HFF-Myc (cell line): ENCODE data around the gene TSC22D1.

Experiments
- DNase-seq: peaks from one replicate; pipeline ENCODE4 v3.0.0-alpha.2; 2011; ENCODE audit warnings: low read depth; ENCODE audit errors: extremely low read depth
- H3K4me3 ChIP-seq: replicated peaks from 2 replicates; pipeline ENCODE4 v1.5.1; 2011; ENCODE audit warnings: low read depth, mild to moderate bottlenecking, control low read depth, low read length
- CTCF ChIP-seq: IDR thresholded peaks from 2 replicates; pipeline ENCODE4 v1.5.1; 2012; ENCODE audit warnings: mild to moderate bottlenecking, low read depth, low read length, control low read depth; ENCODE audit errors: missing control alignments

The TSC22D1 gene

DNA sequence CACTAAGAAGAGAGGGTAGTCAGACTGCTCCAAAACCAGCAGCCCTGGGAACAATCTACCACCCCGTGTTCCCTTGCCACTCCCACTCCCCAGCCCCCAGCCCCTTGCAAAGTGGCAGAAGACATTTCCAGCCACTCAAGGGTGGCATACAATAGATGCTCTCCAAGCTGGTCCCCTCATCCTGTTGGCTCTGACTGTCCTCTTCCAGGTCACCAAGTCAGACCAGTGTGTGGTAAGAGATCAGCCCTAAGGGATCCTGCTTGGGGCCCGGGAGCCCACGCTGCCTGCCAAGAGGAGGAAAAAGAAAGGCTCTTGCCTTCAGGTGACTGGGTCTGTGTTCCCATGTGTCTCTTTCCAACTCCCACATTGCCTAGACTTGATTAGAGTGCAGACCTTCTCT lies 177.5 kb downstream of the TSC22D1 start:
- no peak for TF ChIP-seq CTCF
- H3K4me3 ChIP-seq, result no peak overlapping the region
- DNase-seq, result no peak

GRCh38 chr13:44397766-44398223 lies 178.3 kb downstream of the TSC22D1 start:
- TF ChIP-seq CTCF, result no peak
- no peak for DNase-seq
- H3K4me3 ChIP-seq, result no peak overlapping the region

DNA sequence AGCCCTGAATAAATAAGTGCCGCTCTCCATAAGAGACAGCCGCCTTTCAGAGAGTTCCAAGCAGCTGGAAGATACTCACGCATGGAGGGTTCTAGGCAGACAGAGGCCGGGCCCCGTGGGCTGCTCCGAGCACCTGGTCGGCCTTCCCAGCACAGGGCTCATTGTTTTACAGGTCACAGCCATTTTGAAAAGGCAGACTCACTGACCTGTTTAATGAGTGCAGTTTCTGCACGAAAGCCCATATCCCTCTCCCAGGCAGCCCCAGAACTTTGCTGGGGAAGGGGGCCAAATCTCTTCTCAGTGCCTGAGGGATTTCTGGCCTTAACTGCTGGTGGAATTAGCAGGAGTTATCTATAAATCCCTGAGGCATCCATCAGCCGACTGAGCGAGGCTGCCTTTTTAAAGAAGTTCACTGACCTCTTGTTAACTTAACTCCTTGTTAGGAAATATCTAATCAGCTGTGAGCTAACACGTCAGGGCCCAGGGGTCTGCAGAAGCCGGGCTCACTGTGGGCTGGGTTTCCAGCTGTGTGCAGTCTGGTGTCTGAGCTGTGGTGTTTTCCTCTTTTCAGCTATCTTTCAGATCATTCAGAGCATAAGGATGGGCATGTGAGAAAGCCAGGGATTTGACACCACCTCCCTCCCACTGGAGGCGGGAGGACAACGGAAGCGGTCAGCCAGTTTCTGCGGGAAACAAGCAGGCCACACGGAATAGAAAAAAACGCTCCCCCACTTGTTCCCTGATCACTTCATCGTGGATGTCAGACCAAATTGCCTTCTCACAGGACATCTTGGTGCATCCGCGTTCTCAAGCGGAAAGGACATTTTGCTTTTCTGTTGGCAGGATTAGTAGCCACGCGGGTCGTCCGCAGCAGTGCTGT lies 179.2 kb downstream of the TSC22D1 start:
- DNase-seq, result no peak
- no peak for TF ChIP-seq CTCF
- no peak overlapping the region for H3K4me3 ChIP-seq

DNA sequence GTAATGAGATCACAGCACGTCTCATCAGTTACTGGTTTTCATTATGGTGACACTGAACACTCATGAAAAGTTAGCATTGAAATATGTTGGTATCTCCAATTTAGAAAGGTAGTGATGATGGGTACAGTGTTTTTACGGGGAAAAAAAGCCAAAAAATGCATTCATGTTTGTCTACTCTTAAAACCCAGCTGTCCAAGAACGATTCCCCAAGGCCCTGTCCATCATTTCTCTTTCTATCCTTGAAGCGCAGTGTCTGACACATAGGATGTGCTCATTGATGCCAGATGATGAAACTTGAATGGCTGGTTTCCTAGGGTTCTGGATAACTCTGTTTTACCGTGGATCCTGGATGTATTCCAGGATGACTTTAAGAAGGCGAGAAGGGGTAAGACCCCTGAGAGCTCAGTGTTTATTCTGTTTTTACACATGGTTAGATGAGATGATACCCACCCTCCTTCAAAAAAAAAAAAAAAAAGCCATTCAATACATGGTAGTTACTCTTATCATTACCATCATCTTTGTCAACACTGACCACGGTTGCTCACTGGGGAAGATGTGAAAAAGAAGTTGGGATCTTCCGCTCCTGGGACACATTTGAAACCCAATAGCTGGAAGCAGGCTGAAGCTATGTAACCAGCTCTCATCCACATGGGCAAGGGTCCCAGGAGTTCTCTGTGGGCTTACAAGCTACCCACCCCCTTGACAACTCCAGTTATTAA lies 180.0 kb downstream of the TSC22D1 start:
- H3K4me3 ChIP-seq, result no peak overlapping the region
- no peak for DNase-seq
- TF ChIP-seq CTCF, result no peak

DNA sequence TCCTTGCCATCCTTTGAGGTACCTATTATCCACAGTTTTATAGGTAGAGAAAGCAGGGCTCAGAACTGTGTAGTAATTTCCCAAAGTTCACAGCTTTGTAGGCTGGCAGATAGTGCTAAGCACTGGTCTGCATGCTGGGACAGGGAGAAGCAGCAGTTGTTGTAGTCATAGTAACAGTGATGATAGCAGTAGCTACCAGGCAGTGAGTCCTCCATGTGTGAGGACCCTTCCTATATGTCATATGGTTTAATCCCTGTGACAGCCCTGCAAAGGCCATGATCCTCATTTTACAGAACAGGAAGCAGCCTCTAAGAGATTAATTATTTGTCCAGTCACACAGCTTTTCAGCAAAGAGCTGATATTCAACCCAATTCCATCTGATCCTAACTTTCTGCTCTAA lies 181.5 kb downstream of the TSC22D1 start:
- TF ChIP-seq CTCF, result no peak
- no peak overlapping the region for H3K4me3 ChIP-seq
- no peak for DNase-seq

GRCh38 chr13:44393391-44393790 lies 182.7 kb downstream of the TSC22D1 start:
- no peak for TF ChIP-seq CTCF
- H3K4me3 ChIP-seq, result no peak overlapping the region
- no peak for DNase-seq
